HG03095 (cell line): Measurements from ENCODE around the gene MTUS2.
"Not testable (repeated sequence)": the region's sequence is repeated elsewhere in the genome, so short reads cannot be mapped to it uniquely, and the experiment has no call there.

Experiments used
- ATAC-seq: cut with Tn5 transposase; IDR thresholded peaks from one replicate; pipeline ENCODE4 v1.9.1; 2021; ENCODE audit warnings: moderate library complexity; ENCODE audit not compliant: unreplicated experiment

MTUS2 gene

DNA sequence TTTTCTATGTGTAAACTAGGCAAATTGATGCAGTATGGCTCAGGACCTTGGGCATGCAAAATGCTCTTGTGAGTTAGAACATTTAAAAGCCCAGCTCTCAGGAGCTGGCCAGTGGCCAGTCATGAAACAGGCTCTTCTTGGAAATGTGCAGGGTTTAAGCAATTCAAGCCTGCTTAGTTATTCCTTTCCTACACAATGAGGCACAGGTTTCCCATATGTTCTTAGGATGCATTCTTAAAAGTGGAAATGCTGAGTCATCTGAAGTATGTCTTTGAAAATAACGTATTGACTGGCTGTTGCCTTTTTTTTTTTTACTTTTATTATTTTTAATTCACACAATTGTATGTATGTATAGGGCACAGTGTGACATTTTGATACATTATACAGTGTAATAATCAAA lies 474.7 kb downstream of the MTUS2 start:
- no peak for ATAC-seq

DNA sequence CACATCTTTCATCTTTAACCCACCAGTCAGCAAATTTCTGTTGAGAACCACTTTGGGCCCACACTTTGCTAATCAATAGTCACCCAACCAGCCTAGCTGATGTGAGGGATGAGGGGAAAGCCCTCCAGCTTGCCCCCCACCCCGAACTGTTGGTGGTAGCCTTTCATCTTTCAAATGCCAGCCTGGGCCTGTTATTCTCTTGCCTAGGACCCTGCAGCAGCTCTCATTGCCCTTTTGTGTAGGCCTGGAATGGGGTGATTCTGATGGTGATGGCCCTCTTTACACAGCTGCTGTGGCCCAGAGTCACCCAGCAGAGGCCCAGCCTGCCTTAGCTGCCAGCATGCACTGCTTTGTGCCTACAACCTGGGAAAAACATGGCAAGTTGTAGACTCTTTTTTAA lies 480.9 kb downstream of the MTUS2 start:
- ATAC-seq = no peak

DNA sequence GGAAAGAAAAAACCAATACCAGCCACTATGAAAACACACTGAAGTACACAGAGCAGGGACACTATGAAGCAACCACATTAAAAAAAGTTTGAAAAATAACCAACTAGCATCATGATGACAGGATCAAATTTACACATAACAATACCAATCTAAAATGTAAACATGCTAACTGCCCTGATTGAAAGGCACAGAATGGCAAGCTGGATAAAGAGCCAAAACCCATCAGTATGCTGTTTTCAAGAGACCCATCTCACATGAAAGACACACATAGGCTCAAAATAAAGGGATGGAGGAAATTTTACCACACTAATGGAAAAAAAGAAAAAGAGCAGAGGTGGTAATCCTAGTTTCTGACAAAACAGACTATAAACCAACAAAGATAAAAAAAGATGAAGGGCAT lies 484.0 kb downstream of the MTUS2 start:
- ATAC-seq = no peak

DNA sequence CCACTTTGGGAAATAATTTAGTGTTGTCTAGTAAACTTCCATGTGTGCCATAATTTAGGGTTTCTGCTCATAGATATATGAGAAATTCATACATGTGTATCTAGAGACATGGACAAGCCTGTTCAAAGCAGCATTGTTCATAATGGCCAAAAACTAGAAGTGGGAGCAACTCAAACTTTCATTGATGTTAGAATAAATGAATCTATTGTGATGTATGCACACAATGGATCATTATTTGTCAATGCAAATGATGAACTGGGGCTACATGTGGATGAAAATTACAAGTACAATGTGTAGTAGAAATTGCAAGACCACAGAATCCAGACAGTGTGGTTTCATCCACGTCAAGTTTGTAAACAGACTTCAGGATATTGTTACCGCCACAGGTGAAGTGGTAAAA lies 490.7 kb downstream of the MTUS2 start:
- no peak for ATAC-seq

DNA sequence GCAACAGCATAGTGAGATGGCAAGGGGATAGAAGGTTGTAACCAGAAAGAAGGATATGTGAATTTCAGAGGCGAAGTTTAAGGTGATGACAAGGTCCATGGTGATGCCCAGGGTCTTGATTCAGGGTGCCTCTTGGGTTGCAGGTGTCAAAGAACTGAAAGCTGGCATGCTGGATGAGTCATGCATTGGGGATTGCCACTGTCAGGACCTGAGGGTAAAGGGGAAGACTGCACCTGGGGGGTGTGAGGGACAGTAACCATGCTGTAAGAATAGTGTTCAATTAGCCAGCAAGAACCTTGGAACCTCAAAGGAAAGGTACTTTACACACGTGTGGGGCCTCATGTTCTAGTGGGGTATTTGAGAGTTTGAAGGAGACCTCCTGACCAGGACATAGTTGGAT lies 495.7 kb downstream of the MTUS2 start:
- no peak for ATAC-seq

DNA sequence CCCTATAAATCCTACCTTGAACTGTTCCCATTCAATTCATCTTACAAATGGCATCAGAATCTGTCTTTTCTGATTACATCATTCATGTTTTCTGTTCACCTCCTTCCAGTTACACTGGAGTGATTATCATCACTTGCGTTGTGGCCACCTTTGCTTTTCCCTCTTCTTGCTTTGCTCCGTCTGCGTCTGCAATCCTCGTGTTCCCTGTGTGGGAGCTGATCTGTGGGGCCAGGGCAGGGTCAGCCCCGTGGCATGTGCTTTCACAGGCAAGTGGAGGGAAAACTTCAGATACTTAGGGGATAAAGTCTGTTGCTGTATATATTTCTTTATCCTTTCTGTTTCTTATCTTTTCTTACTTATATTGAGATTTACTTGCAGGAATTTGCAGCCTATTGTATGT lies 497.7 kb downstream of the MTUS2 start:
- ATAC-seq = no peak

DNA sequence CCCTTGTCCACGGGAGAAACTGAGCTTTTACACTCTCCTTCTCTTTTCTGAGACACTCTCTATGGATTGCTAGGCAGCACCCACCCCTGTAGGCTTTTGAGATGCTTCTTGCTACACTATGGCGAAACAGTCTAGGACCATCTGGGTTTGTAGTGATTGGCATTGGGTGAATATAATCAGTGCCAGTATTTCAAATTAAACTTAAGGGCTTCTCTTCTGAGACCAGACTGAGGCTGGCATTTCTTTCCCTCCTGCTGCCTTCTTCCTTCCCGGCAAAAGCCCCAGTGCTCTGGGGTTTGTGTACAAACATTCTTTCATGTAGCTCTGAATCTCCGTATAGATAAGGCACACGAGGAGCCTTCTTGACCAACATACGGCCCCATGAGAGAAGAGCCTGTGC lies 498.6 kb downstream of the MTUS2 start:
- ATAC-seq = no peak

DNA sequence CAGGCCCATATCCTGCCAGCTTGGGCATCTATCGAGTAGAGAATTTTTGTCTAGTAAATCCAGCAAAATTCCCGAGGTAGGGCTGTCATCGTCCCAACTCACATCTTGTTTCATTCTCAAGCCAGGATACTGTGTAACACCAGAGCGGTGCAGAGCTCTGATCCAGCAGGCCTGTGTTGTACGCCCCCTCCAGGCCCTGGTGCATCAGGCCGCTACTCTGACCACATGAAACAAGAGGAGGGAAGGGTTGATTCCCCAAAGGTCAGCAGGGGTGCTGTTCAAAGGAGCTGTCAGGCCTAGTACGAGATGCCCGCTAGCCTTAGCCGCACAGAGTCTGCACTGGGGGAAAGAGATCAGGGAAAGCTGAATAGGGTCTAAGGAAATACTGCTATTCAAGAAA lies 499.3 kb downstream of the MTUS2 start:
- no peak for ATAC-seq

DNA sequence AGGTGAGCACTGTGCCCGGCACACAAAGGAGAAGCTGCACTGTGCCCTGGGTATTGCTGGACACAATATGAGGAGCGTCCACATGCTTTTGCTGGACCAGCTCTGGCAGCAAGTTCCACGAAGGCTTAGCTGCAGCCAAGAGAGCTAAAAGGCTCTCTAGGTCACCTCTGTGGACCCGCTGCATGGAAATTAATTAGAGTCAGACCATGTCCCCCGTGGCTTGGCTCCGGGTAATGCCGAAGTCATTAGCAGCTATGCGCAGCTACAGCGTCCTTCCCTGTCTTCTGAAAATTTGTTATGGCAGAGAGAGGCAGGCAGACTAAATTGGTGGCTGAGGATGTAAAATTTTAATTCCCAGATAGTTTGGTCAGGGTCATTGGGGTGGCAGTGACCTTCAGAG lies 503.8 kb downstream of the MTUS2 start:
- no peak for ATAC-seq

DNA sequence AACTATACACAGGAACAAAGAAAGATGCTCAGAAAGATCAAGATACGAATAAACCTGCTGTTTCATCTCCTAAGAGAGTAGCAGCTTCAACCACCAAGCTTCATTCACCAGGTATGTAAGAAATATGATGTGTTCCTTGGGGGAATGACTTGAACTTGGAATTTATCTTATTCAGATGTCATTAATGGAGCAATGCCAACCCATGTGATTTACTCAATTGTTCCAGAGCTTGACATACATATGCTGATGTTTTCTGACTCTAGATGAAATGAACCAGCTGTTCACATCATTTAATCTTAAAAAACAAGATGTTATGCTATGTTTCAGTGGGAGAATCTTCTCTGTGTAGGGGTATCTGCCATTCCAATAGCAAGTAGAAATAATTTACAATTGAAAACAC lies 504.5 kb downstream of the MTUS2 start:
- no peak for ATAC-seq

DNA sequence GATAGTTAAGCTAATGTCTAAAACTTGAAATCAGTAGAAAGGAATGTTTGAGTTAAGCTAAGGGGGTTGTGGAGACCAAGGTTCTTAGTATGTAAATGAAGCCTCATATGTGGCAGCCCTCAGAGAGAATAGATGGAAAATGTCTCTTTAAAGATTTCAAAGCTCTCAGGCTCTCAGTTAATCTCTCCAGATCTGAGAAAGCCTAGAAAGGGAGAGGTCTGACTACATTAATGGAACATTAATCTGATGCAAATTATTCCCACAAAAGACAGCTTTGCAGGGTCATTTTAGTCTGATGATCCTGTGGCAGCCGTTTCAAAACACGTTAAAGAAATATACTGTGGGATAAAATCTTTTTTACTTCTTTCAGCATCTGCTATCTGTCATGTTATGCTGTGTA lies 508.4 kb downstream of the MTUS2 start:
- ATAC-seq = no peak

DNA sequence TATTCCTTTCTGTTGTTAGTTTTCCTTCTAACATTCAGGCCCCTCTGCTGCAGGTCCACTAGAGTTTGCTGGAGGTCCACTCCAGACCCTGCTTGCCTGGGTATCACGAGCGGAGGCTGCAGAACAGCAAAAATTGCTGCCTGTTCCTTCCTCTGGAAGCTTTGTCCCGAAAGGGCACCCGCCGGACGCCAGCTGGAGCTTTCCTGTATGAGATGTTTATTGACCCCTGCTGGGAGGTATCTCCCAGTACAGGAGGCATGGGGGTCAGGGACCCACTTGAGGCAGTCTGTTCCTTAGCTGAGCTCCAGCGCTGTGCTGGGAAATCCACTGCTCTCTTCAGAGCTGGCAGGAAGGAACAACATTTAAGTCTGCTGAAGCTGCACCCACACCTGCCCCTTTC lies 516.2 kb downstream of the MTUS2 start:
- ATAC-seq = no peak

DNA sequence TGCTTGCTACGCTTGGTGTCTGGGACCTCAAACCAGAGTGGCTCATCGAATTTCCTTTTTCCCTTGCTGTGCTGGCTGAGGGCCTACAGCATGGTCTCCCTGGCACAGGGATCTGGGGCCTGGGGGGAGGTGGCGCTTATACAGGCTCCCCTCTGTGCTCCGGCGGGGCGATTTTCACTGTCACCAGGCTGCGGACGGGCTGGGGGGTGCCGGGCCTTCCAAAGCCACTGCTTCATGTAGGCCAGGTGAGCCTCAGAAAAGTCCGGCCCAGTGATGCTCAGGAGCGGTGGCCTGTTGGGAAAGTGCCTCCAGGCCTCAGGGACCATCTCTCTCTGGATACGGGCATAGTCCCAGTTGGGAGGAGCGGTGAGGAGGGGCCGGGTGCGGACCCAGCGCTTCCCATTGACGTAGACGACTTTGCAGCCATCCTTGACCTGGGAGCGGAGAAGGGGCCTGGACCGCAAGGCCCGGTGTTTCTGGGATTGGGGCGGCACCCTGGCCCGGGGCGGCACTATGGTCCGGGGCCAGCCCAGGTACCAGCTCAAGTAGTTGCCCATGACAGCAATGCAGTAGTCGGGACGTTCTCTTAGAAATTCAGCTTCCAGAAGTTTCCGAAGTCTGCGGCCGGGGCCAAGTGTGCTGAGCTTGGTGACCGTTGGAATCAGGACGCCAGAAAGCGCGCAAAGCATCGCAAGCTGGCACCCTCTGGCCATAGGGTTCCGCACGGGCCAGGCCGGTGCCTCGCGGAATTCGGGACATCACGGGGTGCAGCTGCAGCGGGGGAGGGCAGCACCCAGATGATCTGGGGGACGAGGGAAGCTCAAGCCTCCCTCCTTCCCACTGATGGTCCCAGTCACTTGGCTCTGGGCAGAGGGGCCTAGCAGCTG lies 519.5 kb downstream of the MTUS2 start:
- ATAC-seq = no peak

DNA sequence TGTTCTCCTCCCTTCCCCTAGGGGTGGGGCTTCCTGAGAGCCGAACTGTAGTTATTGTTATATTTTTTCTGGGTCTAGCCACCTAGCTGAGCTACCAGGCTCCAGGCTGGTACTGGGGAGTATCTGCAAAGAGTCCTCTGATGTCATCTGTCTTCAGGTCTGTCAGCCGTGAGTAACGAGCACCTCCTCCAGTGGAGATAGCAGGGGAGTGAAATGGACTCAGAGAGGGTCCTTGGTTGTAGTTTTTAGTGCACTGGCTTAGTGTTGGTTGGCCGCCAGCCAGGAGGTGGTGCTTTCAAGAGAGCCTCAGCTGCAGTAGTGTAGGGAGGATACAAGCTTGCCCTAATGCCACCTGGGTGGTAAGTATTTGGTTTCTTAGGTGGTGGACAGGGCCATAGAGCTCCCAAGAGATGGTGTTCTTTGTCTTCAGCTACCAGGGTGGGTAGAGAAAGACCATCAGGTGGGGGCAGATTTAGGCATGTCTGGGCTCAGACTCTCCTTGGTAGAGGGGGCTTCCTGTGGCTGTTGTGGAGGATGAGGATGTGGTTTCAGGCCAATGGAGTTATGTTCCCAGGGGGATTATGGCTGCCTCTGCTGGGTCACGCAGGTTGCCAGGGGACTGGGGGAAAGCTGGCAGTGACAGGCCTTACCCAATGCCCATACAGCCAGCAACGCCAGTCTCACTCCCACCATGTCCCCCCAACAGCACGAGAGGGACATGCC lies 525.9 kb downstream of the MTUS2 start:
- ATAC-seq = not testable (repeated sequence)

DNA sequence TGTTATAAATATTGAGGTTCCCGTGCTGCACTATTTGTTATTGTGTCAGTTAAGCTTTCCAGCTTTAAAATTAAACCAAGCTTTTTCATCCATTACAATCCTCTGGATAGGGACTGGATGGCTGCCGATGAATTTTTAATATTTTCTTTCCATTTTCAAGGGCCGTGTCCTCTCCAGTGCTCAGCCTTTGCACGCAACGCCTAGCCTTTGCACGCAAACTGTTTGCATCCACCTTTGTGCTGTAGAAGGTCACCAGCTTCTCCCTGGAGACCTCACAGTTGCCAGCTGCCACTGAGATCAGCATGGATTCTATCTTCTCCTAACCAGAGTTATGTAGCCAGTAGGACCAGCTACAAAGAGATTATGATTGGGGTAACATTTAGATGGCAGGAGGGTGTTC lies 534.9 kb downstream of the MTUS2 start:
- no peak for ATAC-seq

DNA sequence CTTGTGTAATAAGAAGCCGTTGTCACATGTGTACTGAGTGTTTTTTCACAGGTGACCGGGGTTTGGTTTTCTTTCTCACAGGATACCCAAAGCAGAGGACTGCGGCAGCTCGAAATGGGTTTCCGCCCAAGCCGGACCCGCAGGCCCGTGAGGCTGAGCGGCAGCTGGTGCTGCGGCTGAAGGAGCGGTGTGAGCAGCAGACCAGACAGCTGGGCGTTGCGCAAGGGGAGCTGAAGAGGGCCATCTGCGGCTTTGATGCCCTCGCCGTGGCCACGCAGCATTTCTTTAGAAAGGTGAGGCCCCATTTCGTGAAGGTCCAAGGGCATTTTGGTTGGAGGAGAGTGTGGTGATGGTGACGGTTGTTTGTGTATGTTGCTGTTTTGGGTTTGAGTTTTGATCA lies 539.0 kb downstream of the MTUS2 start:
- ATAC-seq = no peak

DNA sequence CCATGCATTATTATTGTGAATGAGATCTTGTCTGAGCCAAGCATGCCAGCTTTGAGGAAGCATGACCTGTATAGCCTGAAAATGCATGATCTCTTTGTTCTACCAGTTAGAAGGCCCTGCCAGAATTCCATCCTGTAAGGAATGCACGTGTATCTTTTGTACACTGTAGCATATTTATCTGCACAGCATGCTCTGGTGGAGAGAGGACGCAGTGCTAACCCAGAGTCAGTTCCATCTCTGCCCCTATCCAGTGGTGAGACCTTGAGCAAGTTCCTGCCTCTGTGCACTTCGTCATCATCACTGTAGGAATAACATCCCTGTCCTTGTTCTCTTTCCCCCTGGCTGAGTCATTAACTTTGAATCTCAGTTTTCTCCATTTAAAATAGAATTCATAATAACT lies 541.6 kb downstream of the MTUS2 start:
- ATAC-seq = no peak

DNA sequence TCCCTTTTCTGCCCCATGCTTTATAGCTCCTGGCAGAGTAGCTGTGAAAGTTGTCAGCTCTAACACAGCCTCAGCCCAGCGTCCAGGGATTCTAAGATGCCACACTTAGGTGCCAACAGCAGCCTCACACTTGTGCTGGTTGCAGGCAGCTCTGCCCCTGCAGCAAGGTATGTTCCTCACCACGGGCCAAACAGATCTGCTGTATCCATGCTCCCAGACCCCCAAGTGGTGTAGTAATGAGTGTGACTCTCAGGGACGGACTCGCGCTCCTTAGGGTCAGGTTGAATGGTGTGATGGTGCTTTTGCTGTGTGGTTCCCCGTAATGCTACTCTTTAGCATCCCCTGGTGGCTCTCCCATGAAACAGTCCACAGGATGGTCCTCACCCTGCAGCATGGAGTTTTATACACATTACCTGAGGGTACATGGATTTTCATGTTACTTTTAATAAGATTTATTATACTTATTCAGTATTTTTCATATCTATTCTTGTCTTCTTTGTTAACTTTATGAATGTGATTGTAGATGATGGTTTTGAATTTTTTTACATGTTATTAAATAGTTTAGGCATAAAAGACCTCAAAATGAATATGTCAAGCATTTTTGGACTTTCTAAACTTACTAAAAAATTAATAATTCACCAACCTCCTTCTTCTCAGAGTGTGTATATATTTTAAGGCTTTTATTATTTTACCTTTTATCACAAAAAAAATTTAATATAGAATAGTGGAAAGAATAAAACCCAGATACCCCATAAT lies 542.9 kb downstream of the MTUS2 start:
- peak; percentile 86 for ATAC-seq

DNA sequence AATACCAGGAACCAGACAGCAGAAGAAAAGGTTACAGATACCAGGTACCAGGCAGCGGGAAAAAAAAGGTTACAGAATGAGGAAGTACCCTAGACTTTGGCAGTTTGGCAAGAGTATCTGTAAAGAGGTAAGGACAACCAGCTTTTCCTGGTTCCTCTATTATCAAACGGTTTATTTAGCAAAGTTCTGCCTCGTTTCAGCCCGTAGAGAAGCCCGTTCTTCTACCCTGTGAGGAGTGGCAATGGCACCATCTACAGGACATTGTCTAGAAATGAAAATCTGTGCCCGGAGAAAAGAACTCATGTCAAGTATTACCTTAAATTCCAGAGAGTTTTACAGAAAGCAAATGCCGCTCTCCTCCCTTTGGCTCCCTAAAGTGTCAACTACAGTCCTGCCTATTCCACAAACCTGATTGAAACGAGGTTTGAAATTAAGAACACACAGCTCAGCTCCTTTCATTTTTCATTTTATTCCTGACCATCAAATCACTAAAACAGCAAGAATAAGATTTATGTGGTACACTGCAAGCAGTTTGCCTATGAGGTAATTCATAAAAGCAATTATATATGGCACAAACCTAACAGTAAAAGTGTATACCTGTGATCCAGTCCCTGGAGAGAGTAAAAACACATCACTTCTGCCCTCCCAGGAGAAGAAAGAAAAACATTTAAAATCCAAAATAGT lies 549.1 kb downstream of the MTUS2 start:
- ATAC-seq = no peak

DNA sequence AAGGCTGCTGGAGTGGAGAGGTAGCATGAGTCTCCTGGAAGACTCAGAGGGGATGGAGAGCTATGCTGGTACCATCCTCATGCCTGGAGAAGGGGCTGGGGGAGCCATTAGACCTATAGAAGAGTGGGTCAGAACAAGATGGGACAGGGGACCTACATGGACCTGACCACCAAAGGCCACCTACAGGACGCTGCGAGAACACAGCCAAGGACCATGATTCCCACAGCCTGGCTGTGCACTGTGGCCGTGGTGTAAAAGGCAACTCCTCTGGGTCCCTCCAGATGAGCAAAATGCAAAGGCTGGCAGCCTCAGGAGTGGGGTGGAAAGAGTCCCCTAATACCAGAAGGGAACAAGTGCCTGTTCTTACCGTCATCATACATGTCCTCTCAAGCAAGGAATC lies 559.1 kb downstream of the MTUS2 start:
- ATAC-seq = no peak

DNA sequence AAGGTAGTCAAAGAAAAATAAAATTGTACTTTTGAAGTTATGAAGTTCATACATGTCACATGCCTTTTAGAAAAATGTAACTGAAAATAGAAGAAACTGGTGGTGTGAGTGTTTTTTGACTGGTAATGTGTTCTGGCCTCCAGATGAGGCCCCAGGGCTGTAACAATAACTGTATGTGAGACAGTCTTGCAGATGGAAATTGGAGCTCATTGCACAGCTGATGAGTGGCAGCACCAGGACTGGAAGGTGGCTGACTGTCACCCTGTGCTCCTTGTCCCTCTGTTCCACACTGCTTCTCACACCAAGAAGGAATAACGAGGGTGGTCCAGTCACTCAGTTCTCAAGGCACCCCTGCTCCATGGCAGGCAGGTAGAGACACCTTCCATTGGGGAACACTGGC lies 559.7 kb downstream of the MTUS2 start:
- no peak for ATAC-seq
